HG03159 (cell line): ENCODE results near the gene SMIM31.

Experiments used
- ATAC-seq: cut with Tn5 transposase; IDR thresholded peaks from one replicate; pipeline ENCODE4 v1.9.1; 2021; ENCODE audit warnings: mild to moderate bottlenecking, moderate library complexity; ENCODE audit not compliant: unreplicated experiment

Gene SMIM31

GRCh38 chr4:164780839-164781238 lies 26.9 kb downstream of the SMIM31 start:
- no peak for ATAC-seq

GRCh38 chr4:164783976-164784375 lies 30.0 kb downstream of the SMIM31 start:
- no peak for ATAC-seq

GRCh38 chr4:164789047-164789446 lies 35.1 kb downstream of the SMIM31 start:
- no peak for ATAC-seq

- ATAC-seq, result no peak
Observed at GRCh38 chr4:164790249-164790648, 36.3 kb downstream of the SMIM31 start.

GRCh38 chr4:164799410-164799809 lies 45.5 kb downstream of the SMIM31 start:
- no peak for ATAC-seq

- ATAC-seq, result no peak
Observed at GRCh38 chr4:164800786-164801185, 46.9 kb downstream of the SMIM31 start.

- no peak for ATAC-seq
Observed at GRCh38 chr4:164802301-164802901, 48.5 kb downstream of the SMIM31 start.

- ATAC-seq, result no peak
Observed at GRCh38 chr4:164803702-164804101, 49.8 kb downstream of the SMIM31 start.

- ATAC-seq, result no peak
Observed at GRCh38 chr4:164807611-164808010, 53.7 kb downstream of the SMIM31 start.

- ATAC-seq, result no peak
Observed at GRCh38 chr4:164813554-164813953, 59.6 kb downstream of the SMIM31 start.

- no peak for ATAC-seq
Observed at GRCh38 chr4:164815711-164816110, 61.8 kb downstream of the SMIM31 start.

- no peak for ATAC-seq
Observed at GRCh38 chr4:164819366-164819765, 65.4 kb downstream of the SMIM31 start.

GRCh38 chr4:164821711-164822110 lies 67.8 kb downstream of the SMIM31 start:
- no peak for ATAC-seq

GRCh38 chr4:164824581-164824980 lies 70.7 kb downstream of the SMIM31 start:
- no peak for ATAC-seq

GRCh38 chr4:164828955-164829354 lies 75.0 kb downstream of the SMIM31 start:
- ATAC-seq, result no peak

- ATAC-seq, result no peak
Observed at GRCh38 chr4:164846566-164846965, 92.6 kb downstream of the SMIM31 start.

- no peak for ATAC-seq
Observed at GRCh38 chr4:164847016-164847415, 93.1 kb downstream of the SMIM31 start.

GRCh38 chr4:164847967-164848649 lies 94.2 kb downstream of the SMIM31 start:
- ATAC-seq, result peak; percentile 89
